Measurements from ENCODE around the gene EGLN2.

The EGLN2 gene

DNA sequence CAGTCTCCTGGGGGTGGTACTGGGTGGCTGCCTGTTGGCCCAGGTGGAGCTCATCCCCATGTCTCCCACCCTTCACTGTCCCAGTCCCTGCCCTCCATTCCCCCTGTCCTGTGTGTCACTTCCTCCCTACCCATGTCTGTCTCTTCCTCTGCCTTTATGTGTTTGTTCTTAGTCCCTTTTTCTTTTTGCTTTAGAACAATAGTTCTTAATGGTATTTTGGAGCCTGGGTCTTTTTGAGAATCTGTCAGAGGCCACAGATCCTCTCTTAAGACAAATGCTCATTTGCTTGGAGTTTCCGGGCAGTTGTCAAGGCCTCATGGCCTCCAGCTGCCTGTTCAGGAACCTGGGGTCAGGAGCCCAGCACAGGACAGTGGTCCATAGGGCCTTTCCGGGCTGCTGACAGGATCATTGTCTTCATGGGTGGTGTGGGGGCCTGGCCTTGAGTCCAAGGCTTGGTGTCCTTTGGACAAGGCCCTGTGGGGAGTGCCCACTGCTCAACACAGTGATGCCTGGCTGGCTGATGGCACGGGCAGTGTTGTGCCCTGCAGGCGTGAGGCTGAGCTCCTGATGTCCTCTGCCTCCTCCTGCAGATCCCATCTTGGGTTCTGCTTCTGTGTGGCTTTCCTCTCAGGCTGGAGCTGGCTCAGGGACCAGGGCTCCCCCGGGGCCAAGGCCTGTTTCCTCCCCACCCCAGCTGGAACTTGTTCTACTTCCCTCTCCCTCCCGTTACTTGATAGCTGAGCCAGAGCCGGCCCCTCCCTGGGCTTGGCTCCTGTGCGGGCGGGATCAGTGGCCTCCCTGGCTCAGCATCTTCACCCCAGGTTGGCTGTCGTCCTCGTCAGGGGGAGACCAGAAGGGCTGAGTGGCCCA lies 3.5 kb downstream of the EGLN2 start:
- H3K27ac Mint-ChIP-seq: peak overlapping the region; percentile 92
- no peaks in the 10 kb centered on the region for H3K9me3 Mint-ChIP-seq
- peaks cover 58% of the 10 kb centered on the region for H3K36me3 Mint-ChIP-seq (ENCODE audit: low read depth)
- peak overlapping the region; percentile 95 for H3K4me3 Mint-ChIP-seq
- H3K4me1 Mint-ChIP-seq (ENCODE audit: low read depth): peaks cover 69% of the 10 kb centered on the region
- no peaks in the 10 kb centered on the region for H3K27me3 Mint-ChIP-seq (ENCODE audit: low read depth)
- no peak for DNase-seq (ENCODE audit: low spot score)

DNA sequence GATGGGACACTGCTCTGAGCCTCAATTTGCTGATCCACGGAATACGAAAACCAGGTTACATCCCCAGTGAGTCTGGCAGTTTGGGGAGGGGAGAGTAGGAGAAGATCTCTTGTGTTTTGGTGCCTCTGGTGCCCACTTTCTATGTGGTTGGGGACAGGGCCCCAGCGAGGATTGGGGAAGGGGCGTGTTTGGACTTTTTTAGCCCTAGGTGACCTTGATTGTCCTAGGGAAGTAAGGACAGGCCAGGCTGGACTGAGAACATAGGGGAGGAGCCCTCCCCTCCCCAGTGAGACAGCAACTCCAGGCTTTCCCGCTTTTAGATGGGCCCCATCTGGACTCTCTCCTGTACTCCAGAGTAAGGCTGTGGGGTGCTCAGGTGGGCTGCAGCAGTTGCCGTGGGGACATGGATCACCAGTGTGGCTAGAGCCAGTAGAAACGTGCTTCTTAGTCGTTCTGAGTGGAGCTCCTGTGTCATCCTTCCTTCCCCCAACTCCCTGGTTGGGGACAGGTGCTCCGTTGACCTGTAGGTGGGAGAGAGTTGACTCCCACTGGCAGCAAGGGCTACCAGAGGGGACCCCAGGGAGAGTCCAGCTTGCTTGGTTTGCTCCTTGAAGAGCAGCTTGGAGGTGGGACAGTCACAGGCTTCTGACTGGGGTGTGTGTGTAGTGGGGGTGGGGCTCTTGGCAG lies 4.3 kb downstream of the EGLN2 start:
- Mint-ChIP-seq H3K4me3 (peak overlapping the region; percentile 95), H3K4me1 (ENCODE audit: low read depth) (peaks cover 68% of the 10 kb centered on the region), H3K27ac (peak overlapping the region; percentile 92), H3K27me3 (ENCODE audit: low read depth) (no peaks in the 10 kb centered on the region), H3K9me3 (no peaks in the 10 kb centered on the region), H3K36me3 (ENCODE audit: low read depth) (peaks cover 65% of the 10 kb centered on the region)
- DNase-seq (ENCODE audit: low spot score): no peak

GRCh38 chr19:40803857-40804782 lies 5.1 kb downstream of the EGLN2 start:
- peaks cover 64% of the 10 kb centered on the region for H3K4me1 Mint-ChIP-seq (ENCODE audit: low read depth)
- peak overlapping the region; percentile 92 for H3K27ac Mint-ChIP-seq
- no peaks in the 10 kb centered on the region for H3K27me3 Mint-ChIP-seq (ENCODE audit: low read depth)
- H3K4me3 Mint-ChIP-seq: peak overlapping the region; percentile 95
- no peaks in the 10 kb centered on the region for H3K9me3 Mint-ChIP-seq
- DNase-seq (ENCODE audit: low spot score): peak; percentile 30
- peaks cover 66% of the 10 kb centered on the region for H3K36me3 Mint-ChIP-seq (ENCODE audit: low read depth)

DNA sequence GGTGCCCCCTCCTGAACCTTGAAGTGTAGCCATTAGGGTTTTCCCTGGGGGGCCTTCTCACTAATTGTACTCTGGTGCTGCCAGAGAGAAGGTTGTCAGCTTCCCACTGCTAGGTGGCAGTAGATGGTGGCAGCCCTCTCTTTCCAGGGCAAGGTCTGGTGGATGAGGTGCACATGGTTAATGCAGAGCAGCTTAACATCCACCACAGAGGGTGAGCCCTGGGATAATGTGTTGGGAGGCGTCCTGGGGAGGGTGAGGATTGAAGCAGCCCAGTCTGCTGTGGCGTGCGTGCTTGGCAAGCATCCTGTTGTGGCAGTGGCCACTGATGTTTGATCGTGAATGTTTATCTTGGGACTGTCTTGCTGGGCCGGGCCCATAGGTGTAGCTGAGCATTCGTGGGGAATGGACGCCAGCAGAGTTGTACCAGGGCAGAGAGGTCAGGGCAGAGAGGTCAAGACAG lies 5.8 kb downstream of the EGLN2 start:
- no peaks in the 10 kb centered on the region for H3K9me3 Mint-ChIP-seq
- peaks cover 68% of the 10 kb centered on the region for H3K36me3 Mint-ChIP-seq (ENCODE audit: low read depth)

GRCh38 chr19:40805258-40805868 lies 6.4 kb downstream of the EGLN2 start:
- no peaks in the 10 kb centered on the region for H3K27me3 Mint-ChIP-seq (ENCODE audit: low read depth)
- no peak for DNase-seq (ENCODE audit: low spot score)

More for the DNA sequence above, 5.8 kb downstream of the EGLN2 start:
- peak overlapping the region; percentile 95 for H3K4me3 Mint-ChIP-seq
- DNase-seq (ENCODE audit: low spot score): no peak
- H3K4me1 Mint-ChIP-seq (ENCODE audit: low read depth): peaks cover 64% of the 10 kb centered on the region
- peak overlapping the region; percentile 92 for H3K27ac Mint-ChIP-seq
- H3K27me3 Mint-ChIP-seq (ENCODE audit: low read depth): no peaks in the 10 kb centered on the region

GRCh38 chr19:40806423-40807146 lies 7.6 kb downstream of the EGLN2 start:
- Mint-ChIP-seq H3K27ac (peak overlapping the region; percentile 90), H3K9me3 (no peaks in the 10 kb centered on the region), H3K4me3 (peak overlapping the region; percentile 75), H3K4me1 (ENCODE audit: low read depth) (peaks cover 68% of the 10 kb centered on the region), H3K36me3 (ENCODE audit: low read depth) (peaks cover 62% of the 10 kb centered on the region), H3K27me3 (ENCODE audit: low read depth) (peaks cover 2% of the 10 kb centered on the region)
- DNase-seq (ENCODE audit: low spot score): peak; percentile 77

More at GRCh38 chr19:40805258-40805868, 6.4 kb downstream of the EGLN2 start:
- Mint-ChIP-seq H3K4me1 (ENCODE audit: low read depth) (peaks cover 63% of the 10 kb centered on the region), H3K4me3 (peak overlapping the region; percentile 95), H3K27ac (peak overlapping the region; percentile 92), H3K36me3 (ENCODE audit: low read depth) (peaks cover 67% of the 10 kb centered on the region), H3K9me3 (no peaks in the 10 kb centered on the region)

GRCh38 chr19:40807147-40808020 lies 8.4 kb downstream of the EGLN2 start:
- Mint-ChIP-seq H3K27ac (peak overlapping the region; percentile 67), H3K27me3 (ENCODE audit: low read depth) (peaks cover 7% of the 10 kb centered on the region), H3K4me3 (peak overlapping the region; percentile 75), H3K36me3 (ENCODE audit: low read depth) (peaks cover 55% of the 10 kb centered on the region), H3K9me3 (no peaks in the 10 kb centered on the region), H3K4me1 (ENCODE audit: low read depth) (peaks cover 60% of the 10 kb centered on the region)
- no peak for DNase-seq (ENCODE audit: low spot score)

GRCh38 chr19:40808021-40808325 lies 9.0 kb downstream of the EGLN2 start:
- DNase-seq (ENCODE audit: low spot score): no peak
- Mint-ChIP-seq H3K27me3 (ENCODE audit: low read depth) (peaks cover 13% of the 10 kb centered on the region), H3K4me1 (ENCODE audit: low read depth) (peaks cover 55% of the 10 kb centered on the region), H3K27ac (peak overlapping the region; percentile 67), H3K4me3 (peak overlapping the region; percentile 41), H3K36me3 (ENCODE audit: low read depth) (peaks cover 49% of the 10 kb centered on the region), H3K9me3 (no peaks in the 10 kb centered on the region)

DNA sequence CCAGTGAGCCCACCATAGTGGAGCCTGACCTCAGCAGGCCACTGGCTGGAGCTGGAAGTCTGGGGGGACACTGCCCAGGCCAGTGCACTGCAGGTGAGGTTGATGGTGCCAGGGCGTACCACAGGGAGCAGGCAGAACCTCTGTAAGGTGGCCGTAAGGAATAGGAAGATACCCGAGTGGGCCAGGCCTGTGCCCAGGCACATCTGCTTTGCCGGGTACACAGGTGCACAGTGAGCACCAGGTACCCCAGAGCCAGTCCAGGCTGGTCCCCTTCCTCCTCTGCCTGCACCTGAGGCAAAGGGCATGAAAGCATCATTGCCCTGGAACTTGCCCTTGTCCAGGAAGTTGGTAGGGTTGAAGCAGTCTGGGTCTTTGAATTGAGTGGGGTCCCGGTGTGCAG lies 9.5 kb downstream of the EGLN2 start:
- H3K36me3 Mint-ChIP-seq (ENCODE audit: low read depth): peaks cover 46% of the 10 kb centered on the region
- H3K4me1 Mint-ChIP-seq (ENCODE audit: low read depth): peaks cover 49% of the 10 kb centered on the region
- peaks cover 15% of the 10 kb centered on the region for H3K27me3 Mint-ChIP-seq (ENCODE audit: low read depth)
- no peak overlapping the region for H3K27ac Mint-ChIP-seq
- H3K9me3 Mint-ChIP-seq: no peaks in the 10 kb centered on the region
- H3K4me3 Mint-ChIP-seq: no peak overlapping the region
- DNase-seq (ENCODE audit: low spot score): no peak

DNA sequence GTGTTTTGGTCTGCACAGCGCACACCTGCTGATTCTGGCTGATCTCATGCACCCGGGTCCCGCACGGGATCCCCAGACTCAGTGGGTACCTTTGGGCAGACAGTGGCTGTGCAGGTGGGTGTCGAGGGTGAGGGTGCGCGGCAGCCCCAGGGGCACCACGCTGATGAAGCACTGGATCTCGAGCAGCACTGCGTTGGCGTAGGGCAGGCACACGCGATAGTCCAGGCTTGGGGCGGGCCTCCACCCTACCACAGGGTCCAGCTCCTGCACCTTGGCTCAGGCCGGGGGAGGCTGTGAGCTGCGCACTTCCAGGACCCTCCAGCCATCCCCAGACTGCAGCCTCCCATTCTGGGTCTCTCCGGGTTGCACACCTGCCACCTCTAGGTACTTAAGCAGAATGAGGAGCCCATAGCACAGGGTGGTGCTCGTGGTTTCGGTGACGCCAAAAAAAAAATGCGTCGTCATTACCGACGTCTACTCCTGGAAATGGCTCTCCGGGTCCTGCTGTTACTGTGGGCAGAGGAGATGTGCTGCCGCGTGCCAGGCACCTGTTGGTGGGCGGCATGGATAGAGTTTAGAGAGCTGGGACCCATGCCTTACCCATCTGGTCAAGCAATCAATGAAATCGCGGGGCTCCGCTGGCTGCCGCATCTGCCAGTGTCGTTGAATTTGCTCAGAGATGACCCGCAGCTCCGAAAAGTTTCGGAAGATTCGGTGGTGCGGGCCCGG lies 10.5 kb downstream of the EGLN2 start:
- H3K4me3 Mint-ChIP-seq: peak overlapping the region; percentile 97
- H3K36me3 Mint-ChIP-seq (ENCODE audit: low read depth): peaks cover 37% of the 10 kb centered on the region
- peaks cover 39% of the 10 kb centered on the region for H3K4me1 Mint-ChIP-seq (ENCODE audit: low read depth)
- H3K27me3 Mint-ChIP-seq (ENCODE audit: low read depth): peaks cover 24% of the 10 kb centered on the region
- no peak for DNase-seq (ENCODE audit: low spot score)
- no peaks in the 10 kb centered on the region for H3K9me3 Mint-ChIP-seq
- H3K27ac Mint-ChIP-seq: no peak overlapping the region

DNA sequence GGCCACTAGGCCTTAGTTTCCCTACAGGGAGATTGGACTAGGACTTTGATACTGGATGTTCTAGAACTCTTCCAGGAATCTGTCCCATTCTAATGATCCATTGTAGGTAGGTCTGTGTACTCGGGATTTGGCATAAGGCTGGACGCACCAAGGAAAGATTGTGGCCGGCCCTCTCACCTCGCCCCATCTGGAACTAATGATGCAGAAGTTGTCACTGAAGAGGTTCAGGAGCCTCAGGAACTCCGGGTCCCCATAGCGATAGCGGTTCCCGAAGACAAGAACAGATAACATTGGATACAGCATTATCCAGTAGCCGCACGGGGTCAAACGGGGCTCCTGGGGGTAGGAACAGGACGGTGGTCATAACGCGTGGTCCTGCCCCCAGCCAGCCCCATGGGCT lies 11.2 kb downstream of the EGLN2 start:
- peaks cover 29% of the 10 kb centered on the region for H3K27me3 Mint-ChIP-seq (ENCODE audit: low read depth)
- peaks cover 34% of the 10 kb centered on the region for H3K4me1 Mint-ChIP-seq (ENCODE audit: low read depth)
- no peaks in the 10 kb centered on the region for H3K9me3 Mint-ChIP-seq
- peak overlapping the region; percentile 28 for H3K27ac Mint-ChIP-seq
- peaks cover 31% of the 10 kb centered on the region for H3K36me3 Mint-ChIP-seq (ENCODE audit: low read depth)
- no peak for DNase-seq (ENCODE audit: low spot score)
- peak overlapping the region; percentile 97 for H3K4me3 Mint-ChIP-seq

All from T-helper 2 cell treated with Interferon-gamma antibody and Interleukin-4, amounts not matched to agents 5 μg/mL and 100 μg/mL, for 36 hours (primary cell).